Heart left ventricle (tissue), 16 donors: ENCODE results near the gene JAKMIP1. TPM values are rescaled to one million over a fixed set of nuclear protein-coding genes. Genes with fewer than 3 reads are reported as not detected.

Experiments used
- ATAC-seq, 4 donors: fragments of 200-7000 bp; cut with Tn5 transposase; one replicate each; pipeline ENCODE4 v1.9.1; 2020 to 2022; ENCODE audit warnings: moderate library complexity in 4 of 4, mild to moderate bottlenecking in 3 of 4, moderate number of reproducible peaks in 1 of 4
- DNase-seq, 5 donors: peaks; one replicate each; pipeline ENCODE4 v3.0.0-alpha.2; 2020
- H3K27ac ChIP-seq, 12 donors: fragments of 200-600 bp; sonication (generic) in 4 of 12; one replicate each; pipeline versions ENCODE4 v1.5.0 to v1.8.0; 2016 to 2022; ENCODE audit warnings: mild to moderate bottlenecking in 2 of 12
- H3K27me3 ChIP-seq, 9 donors: fragments of 200-600 bp; sonication (generic) in 2 of 9; one replicate each; pipeline versions ENCODE4 v1.5.1 to v1.8.0; 2016 to 2022; ENCODE audit warnings: mild to moderate bottlenecking in 3 of 9
- H3K36me3 ChIP-seq, 9 donors: fragments of 200-600 bp; sonication (generic) in 2 of 9; one replicate each; pipeline versions ENCODE4 v1.5.0 to v1.8.0; 2018 to 2022; ENCODE audit warnings: mild to moderate bottlenecking in 2 of 9
- H3K4me1 ChIP-seq, 12 donors: fragments of 200-600 bp; sonication (generic) in 4 of 12; one replicate each; pipeline versions ENCODE4 v1.5.0 to v1.8.0; 2016 to 2022; ENCODE audit warnings: mild to moderate bottlenecking in 3 of 12
- H3K4me3 ChIP-seq, 12 donors: fragments of 200-600 bp; sonication (generic) in 4 of 12; one replicate each; pipeline versions ENCODE4 v1.5.0 to v1.8.0; 2017 to 2022; ENCODE audit warnings: mild to moderate bottlenecking in 9 of 12, moderate library complexity in 4 of 12
- H3K9me3 ChIP-seq, 12 donors: fragments of 200-600 bp; sonication (generic) in 4 of 12; one replicate each; pipeline versions ENCODE4 v1.5.0 to v1.8.0; 2016 to 2022; ENCODE audit warnings: mild to moderate bottlenecking in 1 of 12
- CTCF ChIP-seq, 12 donors: fragments of 200-600 bp; sonication (generic) in 4 of 12; IDR thresholded peaks; one replicate each; pipeline versions ENCODE4 v1.5.0 to v1.8.0; 2018 to 2022; ENCODE audit warnings: antibody characterized with exemption in 12 of 12, mild to moderate bottlenecking in 5 of 12
- POLR2A ChIP-seq, 2 donors: fragments of 450-650 bp; IDR thresholded peaks; one replicate each; pipeline ENCODE4 v1.6.1; 2017; ENCODE audit warnings: antibody characterized with exemption in 2 of 2, mild to moderate bottlenecking in 2 of 2, moderate library complexity in 2 of 2
- WGBS, 4 donors: extraction: QIAGEN DNeasy Blood & Tissue Kit in 2 of 4; methylation state at CpG; one replicate each; pipeline versions ENCODE4 v1.1.5 to v1.1.7; 2013 to 2018; 5-methylcytosine and 5-hydroxymethylcytosine counted together
- intact Hi-C, 10 donors: fragments of 100-400 bp; cut with DNase I; formaldehyde crosslinking; loops; one replicate each; pipeline versions ENCODE4 v1.11.1 to v1.14.2; 2022
- polyA plus RNA-seq, 2 donors: library from polyadenylated mRNA; stranded (reverse); fragments of 200-250 nt; gene quantifications; one replicate each; pipeline ENCODE4 v1.2.3, GENCODE V29; 2013
- total RNA-seq, 9 donors: library from RNA; depleted of rRNA in 2 of 9; stranded (reverse); fragments of >200 nt in 2 of 9; fragmentation: NEBNext Ultra II Directional in 3 of 9; extraction: Animal tissue kit (Norgen Biotek cat#: 25700) in 3 of 9; gene quantifications; one replicate each; pipeline versions ENCODE4 v1.1.0 to v1.2.4, GENCODE V29; 2016 to 2023
- donor health status: ischemic (EF 13 %, LVEDD 7.1; RV severe dilation, severe dysfunction).
- donor health status: healthy with polysubstance abuse.
- donor health status: DM: no; HTN: yes; CAD: no.
- donor health status: DM: no; HTN: no; CAD: no.
- donor health status: ischemic (EF 25% LVEDD 6.9; RV normal size, moderate dysfunction).
- donor health status: ischemic (EF 25% LVEDD 5.7; RV mildly dilated, moderate dysfunction).
- donor health status: healthy.
- donor health status: DM: yes; HTN: yes; CAD: no.
- donor health status: ischemic (EF 35%, LVEDD 5.7; RV mildly dilated, moderate dysfunction).
- donor health status: nonischemic (EF 11% LVEDD 7.7; RV severe dilation, severe dysfunction).
- donor health status: DM: yes; HTN: yes; CAD: no.
- donor health status: PGD.
- donor health status: ischemic (EF 29% LVEDD 5.4; RV normal size, mild dysfunction).
- donor health status: nonischemic (EF 23%, LVEDD 6.1; RV moderate dilation, normal function).

Gene JAKMIP1
- total and polyA plus RNA-seq, 11 donors = 0.01 to 0.99 (median 0.23) TPM; not detected in 6

- TF ChIP-seq CTCF (IDR thresholded peaks at IDR 0.05) = no peak
- no peak for TF ChIP-seq POLR2A (IDR thresholded peaks at IDR 0.05)
- Histone ChIP-seq H3K27me3 (peaks cover 0 to 10% (median 0%) of the 10 kb centered on the region in 9 donors), H3K4me1 (no peaks in the 10 kb centered on the region), H3K27ac (no peak overlapping the region), H3K9me3 (no peaks in the 10 kb centered on the region), H3K4me3 (no peak overlapping the region), H3K36me3 (no peaks in the 10 kb centered on the region)
- DNase-seq = no peak
- intact Hi-C loops = no loop called here
- ATAC-seq = no peak
- WGBS, 4 donors = 38 to 56% (median 40%) methylated on average over 22 of the region's 22 CpGs
Measured at GRCh38 chr4:6137027-6137746, 63.2 kb downstream of the JAKMIP1 start.

GRCh38 chr4:6134612-6135220 is 65.6 kb downstream of the JAKMIP1 start:
- H3K9me3 ChIP-seq = no peaks in the 10 kb centered on the region
- no peak for DNase-seq
- peak in 1 of 4 donors; percentile 22 for ATAC-seq
- WGBS, 4 donors = 74 to 82% (median 77%) methylated on average over 10 to 11 of the region's 11 CpGs
- H3K36me3 ChIP-seq = no peaks in the 10 kb centered on the region
- intact Hi-C loops = no loop called here
- peaks cover 0 to 10% (median 0%) of the 10 kb centered on the region in 9 donors for H3K27me3 ChIP-seq
- no peak overlapping the region for H3K4me3 ChIP-seq
- no peak for TF ChIP-seq POLR2A (IDR thresholded peaks at IDR 0.05)
- TF ChIP-seq CTCF (IDR thresholded peaks at IDR 0.05) = peak in 1 of 12 donors; percentile 27
- no peaks in the 10 kb centered on the region for H3K4me1 ChIP-seq
- H3K27ac ChIP-seq = no peak overlapping the region

GRCh38 chr4:6132716-6133115 is 67.6 kb downstream of the JAKMIP1 start:
- Histone ChIP-seq H3K4me1 (no peaks in the 10 kb centered on the region), H3K4me3 (no peak overlapping the region), H3K36me3 (no peaks in the 10 kb centered on the region), H3K27me3 (peaks cover 0 to 19% (median 0%) of the 10 kb centered on the region in 9 donors), H3K9me3 (no peaks in the 10 kb centered on the region), H3K27ac (no peak overlapping the region)
- no peak for ATAC-seq
- intact Hi-C loops = no loop called here
- DNase-seq = no peak
- no peak for TF ChIP-seq CTCF (IDR thresholded peaks at IDR 0.05)
- no peak for TF ChIP-seq POLR2A (IDR thresholded peaks at IDR 0.05)
- WGBS, 4 donors = 68 to 77% (median 72%) methylated on average over 2 of the region's 2 CpGs

GRCh38 chr4:6128221-6128850 is 72.0 kb downstream of the JAKMIP1 start:
- Histone ChIP-seq H3K27ac (no peak overlapping the region), H3K36me3 (no peaks in the 10 kb centered on the region), H3K4me3 (no peak overlapping the region), H3K27me3 (peaks cover 0 to 22% (median 0%) of the 10 kb centered on the region in 9 donors), H3K9me3 (no peaks in the 10 kb centered on the region), H3K4me1 (no peaks in the 10 kb centered on the region)
- TF ChIP-seq CTCF (IDR thresholded peaks at IDR 0.05) = no peak
- TF ChIP-seq POLR2A (IDR thresholded peaks at IDR 0.05) = no peak
- intact Hi-C loops = no loop called here
- WGBS, 4 donors = 75 to 89% (median 78%) methylated on average over 11 of the region's 11 CpGs
- DNase-seq = no peak
- no peak for ATAC-seq
